Ectodermal cell (in vitro differentiated cells): Measurements from ENCODE around the gene MEF2B. TPM values are rescaled to one million over a fixed set of nuclear protein-coding genes. Genes with fewer than 3 reads are reported as not detected.
A peak's percentile ranks its signal among the peaks of the same experiment; 100 is the strongest.

ENCODE experiments used
- H3K27ac ChIP-seq: 2 replicates; pipeline ENCODE4 v1.7.0; 2013; ENCODE audit warnings: mild to moderate bottlenecking, low read depth, low read length; ENCODE audit not compliant: insufficient read depth, poor library complexity, severe bottlenecking
- H3K27me3 ChIP-seq: 2 replicates; pipeline ENCODE4 v1.7.0; 2013; ENCODE audit warnings: mild to moderate bottlenecking, low read length; ENCODE audit not compliant: insufficient read depth, control insufficient read depth, poor library complexity, severe bottlenecking
- H3K36me3 ChIP-seq: one replicate; pipeline ENCODE4 v1.7.0; 2013; ENCODE audit warnings: low read length; ENCODE audit not compliant: control insufficient read depth, insufficient read depth
- H3K4me1 ChIP-seq: one replicate; pipeline ENCODE4 v1.7.0; 2013; ENCODE audit warnings: low read length; ENCODE audit not compliant: control insufficient read depth, insufficient read depth
- H3K4me3 ChIP-seq: 2 replicates; pipeline ENCODE4 v1.7.0; 2013; ENCODE audit warnings: low read depth, low read length, control low read depth; ENCODE audit not compliant: insufficient read depth
- H3K9me3 ChIP-seq: 2 replicates; pipeline ENCODE4 v1.7.0; 2013; ENCODE audit warnings: mild to moderate bottlenecking, low read length, moderate library complexity; ENCODE audit not compliant: control insufficient read depth
- WGBS, 2 experiments: methylation state at CpG; one replicate each; pipeline ENCODE4 v1.1.7; 2013; ENCODE audit warnings: missing lambda C conversion rate in 2 of 2; 5-methylcytosine and 5-hydroxymethylcytosine counted together
- polyA plus RNA-seq, 4 experiments: library from polyadenylated mRNA; stranded (reverse); fragments of 50-300 nt; gene quantifications; one replicate each; pipeline ENCODE4 v1.2.3, GENCODE V29; 2013

MEF2B gene
- 0.63 TPM for polyA plus RNA-seq (2013, experiment 1 of 4)
- polyA plus RNA-seq (2013, experiment 2 of 4) = 1.6 TPM
- 0.80 TPM for polyA plus RNA-seq (2013, experiment 3 of 4)
- polyA plus RNA-seq (2013, experiment 4 of 4) = 0.32 TPM

GRCh38 chr19:19170053-19170872 is at the start of gene MEF2B:
Gene MEF2B, minus strand, starts transcription at chr19:19170263. Its CDS starts 19,528 bp downstream, at chr19:19150735.
- Histone ChIP-seq H3K4me1 (peaks cover 6% of the 10 kb centered on the region), H3K36me3 (no peaks in the 10 kb centered on the region), H3K27me3 (peaks cover 27% of the 10 kb centered on the region), H3K9me3 (no peaks in the 10 kb centered on the region), H3K4me3 (no peak within 1 kb of the TSS), H3K27ac (no peak within 1 kb of the TSS)
- WGBS, 2 experiments = 20 to 21% methylated on average over 56 of the region's 56 CpGs

- H3K4me1 ChIP-seq = no peaks in the 10 kb centered on the region
- WGBS, 2 experiments = 89% methylated on average over 21 of the region's 21 CpGs
- peaks cover 15% of the 10 kb centered on the region for H3K27me3 ChIP-seq
- H3K9me3 ChIP-seq = no peaks in the 10 kb centered on the region
- H3K27ac ChIP-seq = no peak overlapping the region
- no peak overlapping the region for H3K4me3 ChIP-seq
- no peaks in the 10 kb centered on the region for H3K36me3 ChIP-seq
Observed at GRCh38 chr19:19218911-19219310, 48.8 kb upstream of the MEF2B start.

DNA sequence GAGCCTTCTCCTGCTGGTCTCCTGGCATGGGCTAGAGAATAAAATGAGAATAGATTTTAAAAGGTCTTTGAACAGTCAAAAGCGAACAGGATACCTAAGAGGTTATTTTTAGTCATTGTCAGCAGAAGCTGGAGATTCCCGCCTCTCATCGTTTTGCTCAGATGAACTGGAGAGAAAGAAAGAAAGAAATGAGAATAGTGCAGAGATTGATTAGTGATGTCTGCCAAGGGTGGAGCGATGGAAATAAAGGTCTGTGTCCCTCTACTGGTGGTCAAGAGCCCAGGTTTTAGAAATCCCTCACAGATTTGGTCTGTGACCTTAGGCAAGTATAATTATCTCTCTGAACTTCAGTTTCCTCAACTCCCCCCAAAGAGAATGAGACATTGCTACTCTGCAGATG is 47.0 kb upstream of the MEF2B start:
- Histone ChIP-seq H3K9me3 (no peaks in the 10 kb centered on the region), H3K4me1 (peaks cover 5% of the 10 kb centered on the region), H3K4me3 (no peak overlapping the region), H3K36me3 (no peaks in the 10 kb centered on the region), H3K27me3 (peaks cover 28% of the 10 kb centered on the region), H3K27ac (no peak overlapping the region)
- 36% methylated on average over 4 of the region's 4 CpGs for WGBS, 2 experiments

DNA sequence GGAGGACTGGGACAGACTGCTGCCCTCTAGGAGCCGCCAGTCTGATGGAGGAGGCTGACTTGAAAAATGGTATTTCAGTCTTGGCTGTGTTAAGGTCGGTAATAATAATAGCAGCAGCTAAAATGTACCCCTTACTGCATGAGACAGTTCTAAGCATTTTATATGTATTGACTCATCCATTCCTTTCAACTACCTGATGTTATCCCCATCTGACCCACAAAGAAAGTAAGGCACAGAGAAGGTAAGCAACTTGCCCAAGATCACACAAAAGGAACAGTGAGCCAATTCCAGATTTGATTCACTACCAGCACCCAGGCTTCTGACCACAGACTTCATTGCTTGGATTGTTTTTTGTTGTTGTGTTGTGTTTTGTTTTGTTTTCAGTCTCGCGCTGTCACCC is 45.7 kb upstream of the MEF2B start:
- Histone ChIP-seq H3K27me3 (peaks cover 41% of the 10 kb centered on the region), H3K4me3 (no peak overlapping the region), H3K4me1 (peaks cover 5% of the 10 kb centered on the region), H3K36me3 (no peaks in the 10 kb centered on the region), H3K9me3 (no peaks in the 10 kb centered on the region), H3K27ac (no peak overlapping the region)
- WGBS, 2 experiments = 69 to 83% methylated on average over 3 to 4 of the region's 4 CpGs

DNA sequence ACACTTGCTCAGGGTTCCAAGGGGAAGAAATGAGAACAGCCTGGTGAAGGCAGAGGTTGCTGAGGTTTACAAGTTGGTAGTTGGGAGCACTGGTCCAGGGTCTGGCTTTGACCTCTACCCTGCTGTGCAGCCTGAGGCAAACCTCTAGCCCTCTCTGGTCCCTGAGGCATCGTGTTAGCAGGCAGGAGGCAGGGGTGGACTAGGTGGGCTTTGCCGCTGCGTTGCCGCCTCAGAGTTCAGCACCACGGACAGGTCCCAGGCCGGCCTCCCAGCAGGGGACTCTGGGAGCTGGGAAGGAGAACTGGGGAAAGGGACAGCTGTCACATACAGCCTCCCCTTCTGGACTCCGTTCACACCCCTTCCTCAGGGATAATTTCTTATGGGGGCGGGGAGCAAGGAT is 44.8 kb upstream of the MEF2B start:
- WGBS, 2 experiments = 1 to 2% methylated on average over 8 of the region's 8 CpGs

GRCh38 chr19:19214159-19214490 is 44.1 kb upstream of the MEF2B start:
- H3K4me1 ChIP-seq = peaks cover 5% of the 10 kb centered on the region
- no peak overlapping the region for H3K27ac ChIP-seq
- 5% methylated on average over 5 of the region's 5 CpGs for WGBS, 2 experiments
- peaks cover 57% of the 10 kb centered on the region for H3K27me3 ChIP-seq
- H3K9me3 ChIP-seq = no peaks in the 10 kb centered on the region
- no peak overlapping the region for H3K4me3 ChIP-seq
- no peaks in the 10 kb centered on the region for H3K36me3 ChIP-seq

More for the DNA sequence above, 44.8 kb upstream of the MEF2B start:
- no peak overlapping the region for H3K27ac ChIP-seq
- no peaks in the 10 kb centered on the region for H3K9me3 ChIP-seq
- H3K27me3 ChIP-seq = peaks cover 50% of the 10 kb centered on the region
- H3K36me3 ChIP-seq = no peaks in the 10 kb centered on the region
- H3K4me3 ChIP-seq = no peak overlapping the region
- H3K4me1 ChIP-seq = peaks cover 5% of the 10 kb centered on the region

DNA sequence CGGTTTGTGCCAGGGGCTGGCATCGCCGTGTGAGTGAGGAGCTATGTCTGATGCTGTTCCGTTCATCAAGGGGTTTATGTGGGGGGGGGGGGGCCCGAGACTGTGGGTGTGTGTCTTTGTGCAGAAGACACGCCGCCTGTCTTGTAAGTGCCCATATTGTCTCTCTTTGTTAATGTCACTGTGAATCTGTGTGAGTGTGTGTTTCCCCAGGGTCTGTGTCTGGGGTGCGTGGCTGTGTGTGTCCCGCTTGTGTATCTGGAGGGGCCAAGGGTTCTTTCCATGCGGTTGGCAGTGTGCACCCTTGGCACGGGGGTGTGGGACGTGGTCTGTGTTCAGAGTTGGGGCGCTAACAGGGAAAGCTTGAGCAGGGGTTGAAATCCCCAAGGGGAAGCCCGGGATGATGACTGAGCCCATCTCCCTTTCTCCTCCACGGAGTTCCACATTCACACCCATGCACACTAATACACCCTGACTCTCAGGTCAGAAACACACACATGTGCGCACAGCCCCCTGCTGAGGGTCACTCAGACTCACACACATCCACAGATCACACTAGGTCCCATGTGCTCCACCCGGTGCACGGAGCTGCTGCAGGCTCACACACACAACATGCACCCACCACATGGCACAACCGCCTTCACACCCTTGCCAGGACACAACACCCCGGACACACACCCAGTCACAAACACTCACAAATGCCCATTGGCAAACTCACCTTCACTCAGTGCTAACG is 43.5 kb upstream of the MEF2B start:
- Histone ChIP-seq H3K27me3 (peaks cover 63% of the 10 kb centered on the region), H3K4me1 (peaks cover 5% of the 10 kb centered on the region), H3K27ac (no peak overlapping the region), H3K4me3 (no peak overlapping the region), H3K36me3 (no peaks in the 10 kb centered on the region), H3K9me3 (no peaks in the 10 kb centered on the region)
- 45 to 50% methylated on average over 20 to 21 of the region's 21 CpGs for WGBS, 2 experiments

- H3K27ac ChIP-seq = no peak overlapping the region
- no peaks in the 10 kb centered on the region for H3K9me3 ChIP-seq
- H3K36me3 ChIP-seq = no peaks in the 10 kb centered on the region
- WGBS, 2 experiments = 18 to 19% methylated on average over 7 of the region's 7 CpGs
- peaks cover 6% of the 10 kb centered on the region for H3K4me1 ChIP-seq
- no peak overlapping the region for H3K4me3 ChIP-seq
- H3K27me3 ChIP-seq = peaks cover 63% of the 10 kb centered on the region
Observed at GRCh38 chr19:19212916-19213315, 42.9 kb upstream of the MEF2B start.

GRCh38 chr19:19211499-19212420 is 41.7 kb upstream of the MEF2B start, which contains the start of gene NCAN:
Gene NCAN, plus strand, starts transcription at chr19:19211958. Its CDS starts 4,996 bp downstream, at chr19:19216954.
- no peaks in the 10 kb centered on the region for H3K9me3 ChIP-seq
- peaks cover 9% of the 10 kb centered on the region for H3K4me1 ChIP-seq
- peak within 1 kb of the TSS; percentile 42 for H3K4me3 ChIP-seq
- peaks cover 73% of the 10 kb centered on the region for H3K27me3 ChIP-seq
- WGBS, 2 experiments = 9 to 10% methylated on average over 54 of the region's 54 CpGs
- H3K27ac ChIP-seq = no peak within 1 kb of the TSS
- H3K36me3 ChIP-seq = no peaks in the 10 kb centered on the region
